Measurements from ENCODE around the gene REXO1. TPM values are rescaled to one million over a fixed set of nuclear protein-coding genes. Genes with fewer than 3 reads are reported as not detected.

REXO1 gene
- total and polyA plus RNA-seq, 2 of the 13 experiments (the other 11 are each of a cell fraction or from before 2014, with no cell fraction given), result 5.0 to 11.2 TPM

DNA sequence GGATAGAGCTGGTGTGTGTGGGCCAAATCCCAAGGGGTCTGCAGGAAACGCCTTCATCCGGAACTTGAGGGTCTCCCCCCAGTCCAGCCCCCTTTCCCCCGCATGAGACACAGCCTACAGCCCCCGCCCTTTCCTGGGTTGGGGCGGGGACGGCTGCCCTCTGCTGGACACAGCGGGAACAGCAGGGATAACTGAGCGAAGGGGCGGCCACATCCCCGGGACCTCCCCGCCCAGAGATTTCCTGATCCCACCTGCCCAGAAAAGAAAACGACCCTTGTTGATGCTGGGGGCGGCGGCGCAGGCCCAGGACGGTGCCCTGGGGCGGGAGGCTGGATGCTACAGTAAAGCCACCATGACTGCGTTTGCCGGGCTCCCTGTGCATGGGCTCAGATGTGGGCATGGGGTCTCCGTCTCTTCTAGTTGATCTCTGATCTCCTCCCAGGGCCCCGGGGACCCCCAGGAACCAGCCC lies 80.8 kb downstream of the REXO1 start (continued):
- TF ChIP-seq, protein P1, sequence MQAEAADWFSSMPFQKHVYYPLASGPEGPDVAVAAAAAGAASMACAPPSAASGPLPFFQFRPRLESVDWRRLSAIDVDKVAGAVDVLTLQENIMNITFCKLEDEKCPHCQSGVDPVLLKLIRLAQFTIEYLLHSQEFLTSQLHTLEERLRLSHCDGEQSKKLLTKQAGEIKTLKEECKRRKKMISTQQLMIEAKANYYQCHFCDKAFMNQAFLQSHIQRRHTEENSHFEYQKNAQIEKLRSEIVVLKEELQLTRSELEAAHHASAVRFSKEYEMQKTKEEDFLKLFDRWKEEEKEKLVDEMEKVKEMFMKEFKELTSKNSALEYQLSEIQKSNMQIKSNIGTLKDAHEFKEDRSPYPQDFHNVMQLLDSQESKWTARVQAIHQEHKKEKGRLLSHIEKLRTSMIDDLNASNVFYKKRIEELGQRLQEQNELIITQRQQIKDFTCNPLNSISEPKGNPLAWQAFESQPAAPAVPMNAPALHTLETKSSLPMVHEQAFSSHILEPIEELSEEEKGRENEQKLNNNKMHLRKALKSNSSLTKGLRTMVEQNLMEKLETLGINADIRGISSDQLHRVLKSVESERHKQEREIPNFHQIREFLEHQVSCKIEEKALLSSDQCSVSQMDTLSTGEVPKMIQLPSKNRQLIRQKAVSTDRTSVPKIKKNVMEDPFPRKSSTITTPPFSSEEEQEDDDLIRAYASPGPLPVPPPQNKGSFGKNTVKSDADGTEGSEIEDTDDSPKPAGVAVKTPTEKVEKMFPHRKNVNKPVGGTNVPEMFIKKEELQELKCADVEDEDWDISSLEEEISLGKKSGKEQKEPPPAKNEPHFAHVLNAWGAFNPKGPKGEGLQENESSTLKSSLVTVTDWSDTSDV (CRISPR knock-in tag; IDR thresholded peaks at IDR 0.05), result no peak
- TF ChIP-seq GATA4 (IDR thresholded peaks at IDR 0.05; ENCODE audit: borderline replicate concordance, low read depth) (no peak), ATF3 (CRISPR knock-in tag; IDR thresholded peaks at IDR 0.05) (no peak), ARNT2 (CRISPR knock-in tag; IDR thresholded peaks at IDR 0.05; ENCODE audit: low read depth) (no peak), NR3C1 (CRISPR knock-in tag; IDR thresholded peaks at IDR 0.05) (no peak), MEF2D (CRISPR knock-in tag; IDR thresholded peaks at IDR 0.05) (0 out of 2 replicates have a peak, but pooled peaks have one; percentile 30), SRSF4 (IDR thresholded peaks at IDR 0.05; ENCODE audit: low read depth, low read length, poor library complexity, severe bottlenecking) (no peak), ZSCAN30 (CRISPR knock-in tag; IDR thresholded peaks at IDR 0.05) (no peak), ZNF646 (CRISPR knock-in tag; IDR thresholded peaks at IDR 0.05) (no peak), FIP1L1 (IDR thresholded peaks at IDR 0.05; ENCODE audit: borderline replicate concordance, insufficient read depth, low read depth, low read length) (no peak), KLF6 (CRISPR knock-in tag; IDR thresholded peaks at IDR 0.05) (no peak), FOXP4 (CRISPR knock-in tag; IDR thresholded peaks at IDR 0.05) (no peak), ZNF232 (CRISPR knock-in tag; IDR thresholded peaks at IDR 0.05; ENCODE audit: borderline replicate concordance) (no peak), HOXA9 (CRISPR knock-in tag; IDR thresholded peaks at IDR 0.05; ENCODE audit: borderline replicate concordance) (no peak), PITX1 (CRISPR knock-in tag; IDR thresholded peaks at IDR 0.05) (0 out of 2 replicates have a peak, but pooled peaks have one; percentile 19), SCMH1 (CRISPR knock-in tag; IDR thresholded peaks at IDR 0.05; ENCODE audit: borderline replicate concordance) (no peak)
- TF ChIP-seq, protein P2, sequence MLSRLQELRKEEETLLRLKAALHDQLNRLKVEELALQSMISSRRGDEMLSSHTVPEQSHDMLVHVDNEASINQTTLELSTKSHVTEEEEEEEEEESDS (CRISPR knock-in tag; IDR thresholded peaks at IDR 0.05; ENCODE audit: borderline replicate concordance), result no peak
- TF ChIP-seq, protein P3, sequence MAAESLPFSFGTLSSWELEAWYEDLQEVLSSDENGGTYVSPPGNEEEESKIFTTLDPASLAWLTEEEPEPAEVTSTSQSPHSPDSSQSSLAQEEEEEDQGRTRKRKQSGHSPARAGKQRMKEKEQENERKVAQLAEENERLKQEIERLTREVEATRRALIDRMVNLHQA (CRISPR knock-in tag; IDR thresholded peaks at IDR 0.05), result no peak

All from HepG2 (cell line).